GM12891 (cell line): Measurements from ENCODE around the gene NUP85. TPM values are rescaled to one million over a fixed set of nuclear protein-coding genes. Genes with fewer than 3 reads are reported as not detected.
A peak's percentile ranks its signal among the peaks of the same experiment; 100 is the strongest.
"Not testable (repeated sequence)": the region's sequence is repeated elsewhere in the genome, so short reads cannot be mapped to it uniquely, and the experiment has no call there.

ENCODE experiments used
- DNase-seq: peaks from one replicate; pipeline ENCODE4 v3.0.0; 2011; ENCODE audit warnings: low spot score; ENCODE audit not compliant: insufficient read length
- FAIRE-seq: peaks from 2 replicates; lab custom pipeline; 2011; peaks lifted over from hg19 to GRCh38; lab: Jason Lieb, UNC
- PAX5 ChIP-seq: IDR thresholded peaks from 2 replicates; pipeline ENCODE4 v1.6.1; 2011; ENCODE audit warnings: low read length, moderate library complexity, mild to moderate bottlenecking; ENCODE audit not compliant: insufficient read depth, severe bottlenecking
- POLR2A ChIP-seq: IDR thresholded peaks from 2 replicates; pipeline ENCODE4 v1.6.1; 2011; ENCODE audit warnings: low read depth, low read length, control low read depth
- POLR2AphosphoS5 ChIP-seq: IDR thresholded peaks from 2 replicates; pipeline ENCODE4 v1.6.1; 2011; ENCODE audit warnings: low read depth, low read length, control low read depth
- POU2F2 ChIP-seq: IDR thresholded peaks from 2 replicates; pipeline ENCODE4 v1.6.1; 2011; ENCODE audit warnings: low read depth, mild to moderate bottlenecking, control low read depth, low read length, moderate library complexity
- SPI1 ChIP-seq: IDR thresholded peaks from 2 replicates; pipeline ENCODE4 v1.6.1; 2011; ENCODE audit warnings: low read depth, low read length, control low read depth
- TAF1 ChIP-seq: IDR thresholded peaks from 2 replicates; pipeline ENCODE4 v1.6.1; 2011; ENCODE audit warnings: low read depth, low read length, control low read depth
- polyA plus RNA-seq: library from polyadenylated mRNA; unstranded; fragments of >200 nt; gene quantifications from one replicate; pipeline ENCODE4 v1.2.1, GENCODE V29; 2012; ENCODE audit warnings: low read depth, missing spikeins, inconsistent platforms; ENCODE audit not compliant: missing spikeins

The NUP85 gene
- 41.1 TPM for polyA plus RNA-seq

GRCh38 chr17:75205037-75205792 lies at the start of gene NUP85:
Gene NUP85 (plus strand): TSS chr17:75205679. CDS start chr17:75205762, 83 bp downstream.
- FAIRE-seq (peak; percentile 89), DNase-seq (peak; percentile 95)
- TF ChIP-seq POLR2A (peak; percentile 89), POLR2AphosphoS5 (peak; percentile 48), POU2F2 (peak; percentile 15; the same call in 1 of the 2 replicates), TAF1 (peak; percentile 71), PAX5 (no peak), SPI1 (no peak)

GRCh38 chr17:75158480-75158879 lies 47.0 kb upstream of the NUP85 start:
- not testable (repeated sequence) for FAIRE-seq, DNase-seq

GRCh38 chr17:75159196-75160031 lies 46.1 kb upstream of the NUP85 start:
- no peak for DNase-seq
- FAIRE-seq = no peak
- no peak for TF ChIP-seq POLR2A
- no peak for TF ChIP-seq TAF1
- no peak for TF ChIP-seq POLR2AphosphoS5
- TF ChIP-seq PAX5 = no peak
- TF ChIP-seq POU2F2 = no peak
- no peak for TF ChIP-seq SPI1

GRCh38 chr17:75160211-75160610 lies 45.3 kb upstream of the NUP85 start:
- TF ChIP-seq POLR2A (no peak), SPI1 (no peak), PAX5 (no peak), POLR2AphosphoS5 (no peak)
- no peak for DNase-seq
- FAIRE-seq = no peak

GRCh38 chr17:75163074-75163473 lies 42.4 kb upstream of the NUP85 start:
- FAIRE-seq (no peak), DNase-seq (no peak)
- TF ChIP-seq POLR2A (no peak), TAF1 (no peak), PAX5 (no peak), SPI1 (no peak), POLR2AphosphoS5 (no peak)

- not testable (repeated sequence) for FAIRE-seq, DNase-seq
These were observed 40.9 kb upstream of the NUP85 start for GRCh38 chr17:75164606-75165005.

GRCh38 chr17:75168998-75169397 lies 36.5 kb upstream of the NUP85 start:
- no peak for TF ChIP-seq POLR2AphosphoS5
- no peak for TF ChIP-seq TAF1
- no peak for TF ChIP-seq SPI1
- no peak for TF ChIP-seq POU2F2
- TF ChIP-seq POLR2A = no peak
- no peak for TF ChIP-seq PAX5
- DNase-seq (no peak), FAIRE-seq (no peak)

GRCh38 chr17:75173526-75173925 lies 32.0 kb upstream of the NUP85 start:
- no peak for TF ChIP-seq POLR2AphosphoS5
- DNase-seq = no peak
- FAIRE-seq = no peak

- no peak for DNase-seq
These were observed 30.5 kb upstream of the NUP85 start for GRCh38 chr17:75174996-75175395.

GRCh38 chr17:75176625-75177024 lies 28.9 kb upstream of the NUP85 start:
- DNase-seq (no peak), FAIRE-seq (no peak)
- TF ChIP-seq TAF1 = no peak
- no peak for TF ChIP-seq POLR2AphosphoS5
- TF ChIP-seq POLR2A = no peak
- TF ChIP-seq PAX5 = no peak
- TF ChIP-seq SPI1 = no peak
- no peak for TF ChIP-seq POU2F2

More at GRCh38 chr17:75174996-75175395, 30.5 kb upstream of the NUP85 start:
- TF ChIP-seq POLR2A (no peak), SPI1 (no peak), POLR2AphosphoS5 (no peak), TAF1 (no peak), POU2F2 (no peak), PAX5 (no peak)
- no peak for FAIRE-seq
